H1 (cell line): ENCODE data around the gene EBF3. TPM values are rescaled to one million over a fixed set of nuclear protein-coding genes. Genes with fewer than 3 reads are reported as not detected.

Source experiments
- CTCF ChIA-PET: fragments of 300-600 bp; sonication (Branson Sonifier 250); formaldehyde crosslinking; loops from one replicate; lab custom pipeline; 2021; ENCODE audit not compliant: partially characterized antibody; lab: Charles Lee
- POLR2A ChIA-PET: fragments of 300-600 bp; sonication (Branson Sonifier 250); formaldehyde crosslinking; loops from one replicate; lab custom pipeline; 2021; ENCODE audit warnings: inconsistent platforms; ENCODE audit not compliant: partially characterized antibody; lab: Charles Lee
- DNase-seq, 2 experiments: peaks; one replicate each; pipeline versions ENCODE4 v3.0.0 to v3.0.0-alpha.2; 2010 to 2022; ENCODE audit warnings: low spot score in 2 of 2, low read depth in 1 of 2, mixed read lengths in 1 of 2
- FAIRE-seq: peaks from 2 replicates; lab custom pipeline; 2011; peaks lifted over from hg19 to GRCh38; lab: Jason Lieb, UNC
- H2AFZ ChIP-seq: 2 replicates; pipeline ENCODE4 v1.8.1; 2012; ENCODE audit warnings: low read length, inconsistent platforms
- H2AK5ac ChIP-seq: 2 replicates; pipeline ENCODE4 v1.6.1; 2013; ENCODE audit warnings: low read depth, low read length
- H2BK120ac ChIP-seq: replicated peaks from 2 replicates; pipeline ENCODE3; 2013; ENCODE audit warnings: low read depth, low read length, inconsistent platforms
- H2BK12ac ChIP-seq: 2 replicates; pipeline ENCODE4 v1.6.1; 2013; ENCODE audit warnings: low read depth, low read length
- H2BK15ac ChIP-seq: 2 replicates; pipeline ENCODE4 v1.6.1; 2013; ENCODE audit warnings: low read length
- H2BK20ac ChIP-seq: 2 replicates; pipeline ENCODE4 v1.6.1; 2013; ENCODE audit warnings: low read length
- H2BK5ac ChIP-seq: 2 replicates; pipeline ENCODE4 v1.6.1; 2013; ENCODE audit warnings: low read depth, low read length
- H3K14ac ChIP-seq: 2 replicates; pipeline ENCODE4 v1.6.1; 2013; ENCODE audit warnings: inconsistent platforms; ENCODE audit not compliant: insufficient read length
- H3K18ac ChIP-seq: 2 replicates; pipeline ENCODE4 v1.6.1; 2013; ENCODE audit warnings: low read length; ENCODE audit errors: extremely low read depth
- H3K23ac ChIP-seq: 2 replicates; pipeline ENCODE4 v1.6.1; 2013; ENCODE audit warnings: inconsistent platforms; ENCODE audit not compliant: insufficient read length
- H3K23me2 ChIP-seq: 2 replicates; pipeline ENCODE4 v1.6.1; 2013; ENCODE audit warnings: low read depth, low read length
- H3K27ac ChIP-seq: 2 replicates; pipeline ENCODE4 v1.6.1; 2011; ENCODE audit warnings: low read depth, low read length, inconsistent platforms
- H3K27me3 ChIP-seq, 4 experiments: replicated peaks in 1 of 4; 1 replicate in 1 of 4; 2 replicates in 3 of 4; pipeline versions ENCODE4 v1.6.1 to v1.8.1; 2011 to 2013; ENCODE audit warnings: low read length in 3 of 4, mild to moderate bottlenecking in 3 of 4, inconsistent platforms in 2 of 4, mixed read lengths in 2 of 4, moderate library complexity in 1 of 4; ENCODE audit not compliant: control insufficient read depth in 3 of 4, insufficient read depth in 3 of 4; ENCODE audit errors: extremely low read depth in 1 of 4
- H3K36me3 ChIP-seq, 4 experiments: 2 replicates each; pipeline versions ENCODE4 v1.6.1 to v1.8.1; 2011 to 2013; ENCODE audit warnings: mild to moderate bottlenecking in 4 of 4, low read length in 3 of 4, moderate library complexity in 2 of 4, control low read depth in 1 of 4, inconsistent platforms in 1 of 4; ENCODE audit not compliant: insufficient read depth in 4 of 4, control insufficient read depth in 2 of 4
- H3K4ac ChIP-seq: replicated peaks from 2 replicates; pipeline ENCODE3; 2013; ENCODE audit warnings: low read length, low read depth, mixed read lengths, inconsistent platforms; ENCODE audit not compliant: insufficient read length
- H3K4me1 ChIP-seq, 4 experiments: replicated peaks in 1 of 4; 1 replicate in 1 of 4; 2 replicates in 3 of 4; pipeline versions ENCODE4 v1.6.1 to v1.8.1; 2011 to 2013; ENCODE audit warnings: low read length in 3 of 4, inconsistent platforms in 2 of 4, mixed read lengths in 1 of 4; ENCODE audit not compliant: insufficient read depth in 4 of 4, control insufficient read depth in 3 of 4
- H3K4me2 ChIP-seq, 2 experiments: 2 replicates each; pipeline versions ENCODE4 v1.6.1 to v1.8.1; 2011 to 2013; ENCODE audit warnings: low read depth in 2 of 2, low read length in 2 of 2, control low read depth in 1 of 2, inconsistent platforms in 1 of 2, mild to moderate bottlenecking in 1 of 2; ENCODE audit not compliant: insufficient read depth in 1 of 2
- H3K4me3 ChIP-seq, 4 experiments: fragments of 200-600, 300-600 bp in 1 of 4; sonication (generic), shearing (Covaris generic), sonication (Bioruptor Twin) in 1 of 4; 2 replicates each; pipeline versions ENCODE4 v1.5.1 to v1.8.1; 2011 to 2016; ENCODE audit warnings: low read length in 4 of 4, low read depth in 3 of 4, control low read depth in 2 of 4, inconsistent platforms in 2 of 4, mild to moderate bottlenecking in 2 of 4, mixed read lengths in 1 of 4, moderate library complexity in 1 of 4; ENCODE audit not compliant: insufficient read depth in 2 of 4; ENCODE audit errors: extremely low read depth in 1 of 4
- H3K56ac ChIP-seq: replicated peaks from 2 replicates; pipeline ENCODE3; 2013; ENCODE audit warnings: low read depth, mild to moderate bottlenecking, mixed read lengths, low read length, inconsistent platforms; ENCODE audit not compliant: insufficient read length
- H3K79me1 ChIP-seq: 2 replicates; pipeline ENCODE4 v1.6.1; 2013; ENCODE audit warnings: low read depth, low read length, control low read depth
- H3K79me2 ChIP-seq, 2 experiments: 2 replicates each; pipeline versions ENCODE4 v1.6.1 to v1.8.1; 2012 to 2013; ENCODE audit warnings: low read length in 2 of 2, mild to moderate bottlenecking in 2 of 2, inconsistent platforms in 1 of 2; ENCODE audit not compliant: insufficient read depth in 2 of 2, control insufficient read depth in 1 of 2
- H3K9ac ChIP-seq, 4 experiments: replicated peaks in 1 of 4; 1 replicate in 1 of 4; 2 replicates in 3 of 4; pipeline versions ENCODE4 v1.6.1 to v1.8.1; 2011 to 2013; ENCODE audit warnings: low read depth in 3 of 4, low read length in 3 of 4, control low read depth in 2 of 4, mild to moderate bottlenecking in 2 of 4, moderate library complexity in 2 of 4, inconsistent platforms in 1 of 4; ENCODE audit errors: extremely low read depth in 1 of 4
- H3K9me3 ChIP-seq, 2 experiments: 2 replicates each; pipeline versions ENCODE4 v1.6.1 to v1.8.1; 2012 to 2013; ENCODE audit warnings: mild to moderate bottlenecking in 2 of 2, moderate library complexity in 2 of 2, control low read depth in 1 of 2, inconsistent platforms in 1 of 2, low read depth in 1 of 2, low read length in 1 of 2, mixed read lengths in 1 of 2; ENCODE audit not compliant: insufficient read depth in 2 of 2
- H4K20me1 ChIP-seq, 2 experiments: replicated peaks in 1 of 2; 2 replicates each; pipeline versions ENCODE3 to v1.8.1; 2011 to 2013; ENCODE audit warnings: inconsistent platforms in 2 of 2, low read length in 2 of 2, mild to moderate bottlenecking in 1 of 2; ENCODE audit not compliant: insufficient read depth in 2 of 2, control insufficient read depth in 1 of 2
- H4K5ac ChIP-seq: 2 replicates; pipeline ENCODE4 v1.6.1; 2013; ENCODE audit warnings: low read length, low read depth, mixed read lengths, inconsistent platforms; ENCODE audit not compliant: insufficient read length
- H4K8ac ChIP-seq: 2 replicates; pipeline ENCODE4 v1.8.0; 2013; ENCODE audit warnings: mild to moderate bottlenecking, moderate library complexity, low read length, inconsistent platforms; ENCODE audit not compliant: insufficient read depth; ENCODE audit errors: extremely low read depth
- H4K91ac ChIP-seq: replicated peaks from 2 replicates; pipeline ENCODE3; 2013; ENCODE audit warnings: low read length, mixed read lengths, inconsistent platforms; ENCODE audit not compliant: insufficient read length
- ASH2L ChIP-seq: fragments of 200-600, 300-600 bp; sonication (generic); IDR thresholded peaks from one replicate; pipeline ENCODE4 v1.7.1; 2017; ENCODE audit warnings: low read length
- EZH2 ChIP-seq: fragments of 200-600 bp; sonication (generic); IDR thresholded peaks from 2 replicates; pipeline ENCODE4 v1.7.1; 2012; ENCODE audit warnings: low read depth, mild to moderate bottlenecking, moderate library complexity, low read length, inconsistent platforms; ENCODE audit not compliant: severe bottlenecking
- KDM4A ChIP-seq: IDR thresholded peaks from one replicate; pipeline ENCODE4 v1.7.1; 2012; ENCODE audit warnings: low read depth, mild to moderate bottlenecking, moderate library complexity, low read length, inconsistent platforms; ENCODE audit not compliant: severe bottlenecking
- RNF2 ChIP-seq: fragments of 200-900, 300-1000 bp; sonication (generic); IDR thresholded peaks from 2 replicates; pipeline ENCODE4 v1.7.1; 2016; ENCODE audit warnings: borderline replicate concordance, low read depth, mild to moderate bottlenecking, antibody characterized with exemption, low read length; ENCODE audit not compliant: poor library complexity, severe bottlenecking; ENCODE audit errors: missing control alignments
- SP1 ChIP-seq: IDR thresholded peaks from 2 replicates; pipeline ENCODE4 v1.6.1; 2011; ENCODE audit warnings: low read depth, low read length
- SUZ12 ChIP-seq: fragments of 200-600 bp; sonication (generic); IDR thresholded peaks from 2 replicates; pipeline ENCODE4 v1.6.1; 2012; ENCODE audit warnings: mild to moderate bottlenecking, inconsistent platforms, low read length, moderate library complexity, mixed read lengths
- TAF1 ChIP-seq: IDR thresholded peaks from 2 replicates; pipeline ENCODE4 v1.6.1; 2011; ENCODE audit warnings: mild to moderate bottlenecking, low read depth, low read length
- whole genome bisulfite sequencing, 2 experiments: shearing (Covaris generic) in 1 of 2; methylation state at CpG; one replicate each; pipeline versions ENCODE4 v1.1.6 to v1.1.7; 2013 to 2015; ENCODE audit warnings: low lambda C conversion rate in 2 of 2, mixed read lengths in 2 of 2, inconsistent platforms in 1 of 2, low coverage in 1 of 2, missing lambda C conversion rate in 1 of 2; ENCODE audit not compliant: insufficient replicate concordance in 2 of 2, insufficient coverage in 1 of 2, insufficient read length in 1 of 2; ENCODE audit errors: extremely low coverage in 1 of 2, missing lambda C conversion rate in 1 of 2; 5-methylcytosine and 5-hydroxymethylcytosine counted together
- polyA plus RNA-seq, 7 experiments: library from polyadenylated mRNA; depleted of rRNA in 3 of 7; stranded (reverse) in 5 of 7; unstranded in 2 of 7; fragments of >200 nt in 5 of 7; fragments of 200-250 nt in 2 of 7; gene quantifications; 1 replicate in 5 of 7; 2 replicates in 1 of 7; 4 replicates in 1 of 7; pipeline versions ENCODE4 v1.2.1 to v1.2.3, GENCODE V29; 2011 to 2013; ENCODE audit warnings: missing spikeins in 2 of 7, mixed read lengths in 2 of 7
- total RNA-seq: library from RNA; stranded (reverse); fragmentation: NEBNext Ultra II Directional; extraction: Animal tissue kit (Norgen Biotek cat#: 25700); gene quantifications from 2 replicates; pipeline ENCODE4 v1.2.1, GENCODE V29; 2021
- TF ChIP-seq, protein P1 (sequence below), 3 experiments: IDR thresholded peaks; 1 replicate in 2 of 3; 2 replicates in 1 of 3; pipeline versions ENCODE4 v1.5.1 to v1.6.1; 2011; ENCODE audit warnings: low read length in 3 of 3, mild to moderate bottlenecking in 3 of 3, inconsistent platforms in 2 of 3, low read depth in 1 of 3, moderate library complexity in 1 of 3; ENCODE audit not compliant: insufficient read depth in 1 of 3; ENCODE audit errors: control extremely low read depth in 1 of 3

Gene EBF3
- total and polyA plus RNA-seq, 2 of the 8 experiments (the other 6 are each of a cell fraction or from before 2014, with no cell fraction given) = 0.08 to 0.26 TPM

DNA sequence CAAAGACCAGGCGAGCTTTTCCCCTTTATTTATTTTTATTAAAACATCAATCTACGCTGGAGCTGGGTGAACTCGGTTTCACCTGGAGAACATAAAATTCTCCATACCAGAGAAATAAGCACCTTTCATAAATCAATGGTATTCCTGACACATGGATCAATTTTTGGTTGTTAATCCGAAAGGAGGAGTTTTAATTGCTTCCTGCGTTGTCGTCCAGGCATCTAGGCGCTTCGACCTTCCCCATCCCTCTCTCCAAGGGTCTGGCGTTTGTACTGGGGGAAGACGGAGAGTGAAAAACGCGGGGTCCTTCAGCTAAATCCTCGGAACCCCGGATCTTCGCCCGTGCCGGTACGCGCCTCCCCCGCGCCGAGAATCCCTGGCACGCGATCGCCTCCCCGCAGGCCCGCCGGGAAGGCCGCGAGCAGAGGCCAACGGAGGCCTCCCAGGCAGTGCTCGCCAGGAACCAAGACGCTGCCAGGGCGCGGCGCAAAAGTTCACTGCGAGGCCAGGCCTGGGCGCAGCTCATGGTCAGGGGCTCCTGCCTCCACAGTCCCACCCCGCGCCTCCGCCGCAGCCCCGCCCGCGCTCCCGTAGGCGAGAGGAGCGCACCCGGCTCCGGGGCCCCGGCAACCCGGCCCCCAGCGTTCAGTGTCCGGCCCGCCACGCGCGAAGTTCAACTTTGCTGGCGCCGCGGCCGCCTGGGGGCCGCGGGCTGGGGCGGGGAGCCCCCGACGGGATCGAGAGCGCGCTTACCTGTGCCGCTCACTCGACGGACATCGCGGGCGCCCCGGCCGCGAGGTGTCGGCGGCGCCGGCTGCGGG lies 8.3 kb upstream of the EBF3 start:
- 7% methylated on average over 36 of the region's 84 CpGs; no CpG with 5 or more reads in 1 of the 2 experiments for WGBS, 2 experiments
- H2BK5ac ChIP-seq = no peak overlapping the region
- no peaks in the 10 kb centered on the region for H3K9me3 ChIP-seq
- H3K23ac ChIP-seq = no peak overlapping the region
- H2AFZ ChIP-seq = no peak overlapping the region
- no peak overlapping the region for H4K8ac ChIP-seq
- no peak overlapping the region for H4K5ac ChIP-seq
- H3K23me2 ChIP-seq = peaks cover 8% of the 10 kb centered on the region; the same call in 1 of the 2 replicates
- H3K79me2 ChIP-seq = no peaks in the 10 kb centered on the region
- no peak overlapping the region for H3K27ac ChIP-seq
- no peak overlapping the region for H3K14ac ChIP-seq
- H2AK5ac ChIP-seq = no peak overlapping the region
- DNase-seq (peak in 1 of 2 experiments; percentile 67), FAIRE-seq (no peak)
- POLR2A ChIA-PET = interaction anchor here (1.8 kb wide), 1 partner anchor 13 kb away, joined by 4 read pairs; no protein-coding TSS in a partner anchor
- no peak overlapping the region for H3K4ac ChIP-seq
- H3K4me3 ChIP-seq = peak overlapping the region; percentile 15 to 54 (median 18)
- no peak overlapping the region for H2BK12ac ChIP-seq
- no peak overlapping the region for H3K56ac ChIP-seq
- peaks cover 9 to 14% of the 10 kb centered on the region in 2 experiments for H4K20me1 ChIP-seq
- H3K4me1 ChIP-seq = peaks cover 0 to 25% (median 15%) of the 10 kb centered on the region in 4 experiments; a peak in 6 of 7 replicates
- H2BK120ac ChIP-seq = no peak overlapping the region
- peaks cover 59 to 86% (median 69%) of the 10 kb centered on the region in 4 experiments for H3K27me3 ChIP-seq
- H3K79me1 ChIP-seq = no peaks in the 10 kb centered on the region
- no peak overlapping the region for H3K18ac ChIP-seq
- no peak overlapping the region for H2BK15ac ChIP-seq
- no peak overlapping the region for H2BK20ac ChIP-seq
- H4K91ac ChIP-seq = no peak overlapping the region
- CTCF ChIA-PET = interaction anchor here (0.7 to 3.5 kb wide), 13 partner anchors 16 to 340 kb away, joined by 3 to 14 read pairs (median 5); no protein-coding TSS in a partner anchor
- no peak overlapping the region for H3K9ac ChIP-seq
- peaks cover 0 to 20% (median 0%) of the 10 kb centered on the region in 4 experiments; a peak in 1 of 8 replicates for H3K36me3 ChIP-seq
- peak overlapping the region; percentile 75 to 78 for H3K4me2 ChIP-seq
- TF ChIP-seq ASH2L = no peak
- TF ChIP-seq KDM4A = peak; percentile 53
- TF ChIP-seq, protein P1, sequence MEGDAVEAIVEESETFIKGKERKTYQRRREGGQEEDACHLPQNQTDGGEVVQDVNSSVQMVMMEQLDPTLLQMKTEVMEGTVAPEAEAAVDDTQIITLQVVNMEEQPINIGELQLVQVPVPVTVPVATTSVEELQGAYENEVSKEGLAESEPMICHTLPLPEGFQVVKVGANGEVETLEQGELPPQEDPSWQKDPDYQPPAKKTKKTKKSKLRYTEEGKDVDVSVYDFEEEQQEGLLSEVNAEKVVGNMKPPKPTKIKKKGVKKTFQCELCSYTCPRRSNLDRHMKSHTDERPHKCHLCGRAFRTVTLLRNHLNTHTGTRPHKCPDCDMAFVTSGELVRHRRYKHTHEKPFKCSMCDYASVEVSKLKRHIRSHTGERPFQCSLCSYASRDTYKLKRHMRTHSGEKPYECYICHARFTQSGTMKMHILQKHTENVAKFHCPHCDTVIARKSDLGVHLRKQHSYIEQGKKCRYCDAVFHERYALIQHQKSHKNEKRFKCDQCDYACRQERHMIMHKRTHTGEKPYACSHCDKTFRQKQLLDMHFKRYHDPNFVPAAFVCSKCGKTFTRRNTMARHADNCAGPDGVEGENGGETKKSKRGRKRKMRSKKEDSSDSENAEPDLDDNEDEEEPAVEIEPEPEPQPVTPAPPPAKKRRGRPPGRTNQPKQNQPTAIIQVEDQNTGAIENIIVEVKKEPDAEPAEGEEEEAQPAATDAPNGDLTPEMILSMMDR (IDR thresholded peaks at IDR 0.05; ENCODE audit: control extremely low read depth in 1 of 3, insufficient read depth in 1 of 3, low read depth in 1 of 3, low read length in 3 of 3) = peak in 1 of 3 experiments; percentile 2; a peak in 1 of 4 replicates
- TF ChIP-seq TAF1 = no peak
- TF ChIP-seq SP1 = no peak
- peak; percentile 89 for TF ChIP-seq SUZ12
- TF ChIP-seq RNF2 = peak; percentile 61
- peak; percentile 82 for TF ChIP-seq EZH2
